Measurements from ENCODE around the gene SCTR.

The SCTR gene

GRCh38 chr2:119486886-119487285 lies 37.4 kb downstream of the SCTR start:
- DNase-seq = no peak

GRCh38 chr2:119486196-119486827 lies 38.0 kb downstream of the SCTR start:
- no peak for DNase-seq

DNA sequence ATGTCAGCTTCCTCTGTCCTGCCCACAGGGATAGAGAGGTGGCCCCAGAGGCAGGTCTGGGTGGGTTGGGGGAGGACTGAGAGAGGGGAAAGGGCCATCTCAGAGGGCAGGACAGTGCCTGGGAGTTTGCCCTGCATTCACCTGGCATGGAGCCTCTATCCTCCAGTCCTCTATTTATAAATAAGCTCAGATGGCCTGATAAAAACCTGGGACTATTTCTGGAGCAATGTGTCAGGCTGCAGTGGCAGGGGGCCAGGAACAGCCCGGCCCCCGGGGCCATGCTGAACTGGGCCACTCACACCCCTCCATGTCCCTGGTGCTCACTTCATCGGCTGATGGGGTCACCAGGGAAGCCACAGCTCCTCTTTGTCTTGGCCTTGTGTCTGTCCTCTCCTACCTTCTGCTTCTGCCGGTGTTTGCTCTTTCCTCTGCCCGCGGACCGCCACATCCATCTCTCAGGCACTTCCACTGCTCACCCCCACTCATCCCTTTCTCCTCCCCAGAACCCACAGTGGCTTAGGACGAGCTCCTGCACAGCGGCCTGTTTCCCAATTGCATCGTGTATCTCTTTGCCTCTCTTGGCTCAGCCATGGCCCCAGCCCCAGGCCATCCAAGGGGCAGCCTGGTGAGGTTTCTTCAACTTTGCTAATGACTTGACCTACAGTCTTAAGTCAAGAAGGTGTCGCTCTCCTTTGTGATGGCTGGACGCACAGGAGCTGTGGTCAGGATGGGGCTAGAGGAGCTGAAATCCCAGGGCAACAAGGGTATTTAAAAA lies 38.8 kb downstream of the SCTR start:
- no peak for DNase-seq

DNA sequence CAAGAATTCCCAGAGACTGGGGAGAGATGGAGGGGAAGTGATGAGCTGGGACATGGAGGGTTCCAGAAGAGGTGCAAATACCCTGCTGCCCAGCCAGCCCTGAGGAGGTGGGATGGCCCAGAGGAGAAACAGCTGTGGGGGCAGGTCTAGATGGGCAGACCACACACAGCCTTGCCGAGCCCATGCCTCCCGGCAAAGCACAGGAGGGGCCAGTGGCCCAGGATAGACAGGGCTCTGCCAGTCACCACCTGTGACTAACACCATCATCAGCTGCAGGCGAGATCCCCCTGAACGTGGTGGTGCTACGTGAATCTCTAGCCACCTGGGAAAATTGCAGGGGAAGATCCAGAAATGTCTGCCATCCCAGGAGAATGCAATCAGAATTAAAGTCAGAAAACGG lies 39.4 kb downstream of the SCTR start:
- no peak for DNase-seq

- DNase-seq = no peak
Measured at GRCh38 chr2:119483896-119484718, 40.2 kb downstream of the SCTR start.

- DNase-seq = no peak
Measured at GRCh38 chr2:119483395-119483753, 40.9 kb downstream of the SCTR start.

GRCh38 chr2:119482481-119483394 lies 41.5 kb downstream of the SCTR start:
- no peak for DNase-seq

- DNase-seq = no peak
Measured at GRCh38 chr2:119481501-119482455, 42.5 kb downstream of the SCTR start.

DNA sequence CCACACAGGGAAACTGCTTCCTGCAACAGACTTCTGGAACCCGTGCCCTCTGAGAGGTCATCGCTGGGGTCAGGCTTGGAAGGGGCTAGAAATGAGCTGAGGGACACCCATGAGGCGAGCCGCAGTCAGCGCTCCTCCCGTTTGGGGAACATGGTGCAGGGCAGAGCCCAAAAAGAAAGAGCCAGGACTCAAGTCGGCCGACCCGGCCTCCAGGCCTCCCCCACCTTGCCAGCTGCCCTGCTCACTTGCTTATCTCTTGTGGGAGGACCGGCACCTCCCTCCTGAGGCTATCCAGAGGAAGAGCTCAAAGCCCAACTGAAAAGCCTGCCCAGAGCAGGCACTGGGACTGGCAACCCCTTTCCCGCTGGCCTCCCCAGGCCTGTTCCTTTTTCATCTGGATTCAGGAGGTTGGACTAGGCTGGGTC lies 43.6 kb downstream of the SCTR start:
- no peak for DNase-seq

GRCh38 chr2:119480184-119480583 lies 44.1 kb downstream of the SCTR start:
- no peak for DNase-seq

GRCh38 chr2:119478978-119479295 lies 45.3 kb downstream of the SCTR start:
- DNase-seq = no peak

GRCh38 chr2:119478188-119478977 lies 45.9 kb downstream of the SCTR start:
- DNase-seq = no peak

GRCh38 chr2:119477113-119477505 lies 47.2 kb downstream of the SCTR start:
- DNase-seq = no peak

- DNase-seq = no peak
Measured at GRCh38 chr2:119476301-119477112, 47.8 kb downstream of the SCTR start.

DNA sequence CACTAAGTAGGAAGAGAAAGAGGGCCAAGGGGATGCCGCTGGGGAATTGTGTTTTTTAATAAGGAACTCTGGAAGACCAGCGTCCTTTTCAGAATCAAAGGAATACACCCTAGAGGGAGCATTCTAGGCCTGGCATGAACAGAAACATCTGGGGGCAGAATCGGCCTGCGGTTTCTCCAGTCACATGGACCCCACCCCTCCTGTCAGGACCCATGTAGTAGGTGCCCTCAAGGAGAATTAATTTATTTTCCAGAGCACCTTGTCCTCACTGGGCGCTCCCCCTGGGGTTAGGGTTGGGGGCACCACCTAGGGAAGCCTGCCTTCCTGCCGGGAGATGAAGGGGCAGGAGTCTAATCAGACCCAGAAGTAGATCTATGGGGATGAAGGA lies 48.4 kb downstream of the SCTR start:
- no peak for DNase-seq

DNA sequence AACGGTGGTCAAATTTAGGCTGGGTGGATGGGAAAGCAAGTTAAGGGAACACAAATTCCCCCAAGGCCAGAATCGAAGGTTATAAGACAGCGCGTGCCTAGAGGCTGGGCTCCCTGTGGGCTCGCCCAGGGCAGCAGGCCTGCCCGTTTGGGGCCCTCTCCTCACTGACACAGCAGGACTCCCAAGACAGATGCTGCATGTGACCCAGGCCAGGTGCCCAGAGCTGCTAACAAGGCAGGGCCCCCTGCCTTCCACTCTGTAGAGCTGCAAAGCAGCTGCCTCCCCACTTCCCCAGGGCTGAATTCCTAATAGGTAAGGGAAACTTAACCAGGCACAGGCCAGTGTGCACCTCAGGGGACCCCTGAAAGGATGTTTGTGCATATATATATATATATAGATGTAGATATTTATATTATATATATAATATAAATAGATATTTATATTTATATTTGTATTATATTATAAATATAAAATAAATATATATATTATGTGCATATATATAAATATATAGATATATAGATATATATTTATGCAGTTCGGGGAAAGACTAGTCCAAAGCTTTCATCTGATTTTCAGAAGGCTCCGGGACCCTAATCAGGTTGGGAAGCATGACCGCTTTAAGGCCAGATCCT lies 48.9 kb downstream of the SCTR start:
- DNase-seq = no peak

GRCh38 chr2:119474371-119475224 lies 49.7 kb downstream of the SCTR start:
- no peak for DNase-seq

GRCh38 chr2:119473621-119474370 lies 50.5 kb downstream of the SCTR start:
- no peak for DNase-seq

Data from NCI-H1105 (cell line).